HG02610 (cell line): ENCODE data around the gene DCP1B.

Source experiments
- ATAC-seq: cut with Tn5 transposase; IDR thresholded peaks from one replicate; pipeline ENCODE4 v1.9.1; 2021; ENCODE audit warnings: mild to moderate bottlenecking, moderate library complexity; ENCODE audit not compliant: unreplicated experiment

Gene DCP1B

GRCh38 chr12:1920971-1921370 is 83.3 kb downstream of the DCP1B start:
- ATAC-seq, result no peak

- ATAC-seq, result no peak
These were observed 83.8 kb downstream of the DCP1B start for GRCh38 chr12:1920436-1920835.

- no peak for ATAC-seq
These were observed 84.5 kb downstream of the DCP1B start for GRCh38 chr12:1919763-1920162.

GRCh38 chr12:1919284-1919683 is 85.0 kb downstream of the DCP1B start:
- no peak for ATAC-seq

DNA sequence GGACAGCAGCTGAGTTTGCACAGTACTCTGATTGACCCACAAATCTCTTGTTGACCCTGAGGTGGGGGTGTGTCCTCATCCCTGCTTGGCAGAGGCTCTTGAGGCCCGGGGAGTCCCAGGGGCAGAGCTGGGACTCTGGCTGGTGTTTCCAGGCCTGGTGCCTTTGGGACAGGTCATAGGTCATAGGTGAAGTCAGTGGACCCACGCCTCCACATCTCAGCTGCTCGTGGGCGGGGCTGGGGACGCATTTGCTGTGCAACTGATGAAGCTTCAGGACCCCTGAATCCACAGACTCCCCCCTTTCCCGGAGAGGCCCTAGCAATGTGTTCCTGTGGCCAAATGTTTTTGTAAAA is 85.4 kb downstream of the DCP1B start:
- no peak for ATAC-seq

- ATAC-seq, result no peak
These were observed 86.0 kb downstream of the DCP1B start, which contains the start of gene CACNA2D4 for GRCh38 chr12:1918081-1918883. TSS of gene CACNA2D4 (minus strand) at chr12:1918652. CDS start at chr12:1918473, 179 bp downstream.

- no peak for ATAC-seq
These were observed 86.8 kb downstream of the DCP1B start for GRCh38 chr12:1917172-1918070.

DNA sequence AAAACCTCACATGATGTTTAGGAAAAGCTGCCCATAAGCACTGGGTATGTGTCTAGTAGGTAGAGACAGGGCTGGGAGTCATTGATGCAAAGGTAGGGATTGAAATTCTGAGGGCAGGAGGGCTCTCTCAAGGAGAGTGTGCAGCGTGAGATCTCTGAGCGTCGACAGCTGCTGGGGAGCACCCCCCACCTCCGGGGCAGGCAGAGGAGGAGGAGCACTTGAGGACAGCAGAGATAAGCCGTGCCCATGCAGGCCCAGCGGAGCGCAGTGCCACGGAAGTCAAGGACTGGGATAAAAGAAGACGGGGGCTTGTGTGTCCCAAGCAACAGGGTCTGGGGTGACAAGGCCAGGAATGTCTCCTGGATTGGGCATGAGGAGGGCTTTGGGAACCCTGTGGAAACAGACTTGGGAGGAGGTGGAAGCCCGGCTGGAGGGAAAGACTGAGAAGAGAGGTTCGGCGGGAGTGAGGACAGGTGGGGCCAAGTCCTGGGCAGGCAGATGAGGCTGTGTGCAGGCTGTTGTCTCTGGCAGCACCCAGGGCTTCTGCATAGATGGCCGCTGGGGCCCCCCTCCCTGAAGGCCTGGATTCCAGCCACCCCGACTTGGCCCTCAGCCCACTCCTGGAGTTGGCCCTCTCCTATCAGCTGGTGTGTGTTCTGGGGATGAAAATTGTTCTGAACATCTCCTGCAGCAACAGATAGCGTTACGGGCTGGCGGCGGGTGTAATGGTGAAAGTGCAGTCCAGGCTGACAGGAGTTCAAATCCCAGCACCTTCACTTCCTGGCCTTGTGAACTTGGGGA is 87.7 kb downstream of the DCP1B start:
- ATAC-seq, result no peak

DNA sequence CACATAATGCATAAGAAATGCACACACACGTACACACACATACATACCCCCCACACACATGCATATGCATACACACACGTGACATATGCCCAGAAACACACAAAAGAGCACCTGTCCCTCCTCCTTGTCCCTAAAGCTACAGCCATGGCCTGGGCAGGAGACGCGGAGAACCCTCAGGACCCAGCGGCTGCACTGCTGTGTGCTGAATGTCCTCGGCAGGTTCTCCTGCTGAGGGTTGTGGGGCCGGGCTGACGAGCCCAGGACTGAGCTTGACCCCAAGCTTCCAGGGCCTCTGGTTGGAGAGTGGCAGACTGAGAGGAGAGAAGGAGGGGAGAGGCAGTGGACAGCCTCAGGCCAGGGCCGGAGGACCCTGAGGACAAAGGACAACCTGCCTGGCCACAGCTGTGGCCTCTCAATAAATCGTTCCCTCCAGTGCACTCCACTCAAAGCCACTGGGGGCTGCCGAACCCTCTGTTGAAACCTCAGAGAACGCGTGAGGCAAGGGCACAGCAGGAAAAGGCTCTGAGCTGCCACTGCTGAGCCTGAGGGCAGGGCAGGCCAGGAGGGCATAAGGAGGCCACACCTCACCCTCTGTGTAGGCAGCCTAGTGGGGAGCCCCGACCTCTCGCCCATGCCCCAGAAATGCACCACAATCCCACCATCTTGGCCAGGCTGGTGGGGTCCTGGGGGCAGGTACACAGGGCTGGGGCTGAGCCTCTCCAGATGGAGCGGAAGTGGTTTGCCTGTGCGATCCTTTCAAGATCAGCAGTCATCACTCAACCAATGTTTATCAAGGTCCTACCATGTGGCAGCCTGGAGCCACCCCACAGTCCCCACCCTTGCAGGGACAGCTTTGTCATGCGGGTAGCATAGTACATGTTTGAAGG is 88.9 kb downstream of the DCP1B start:
- ATAC-seq, result no peak

DNA sequence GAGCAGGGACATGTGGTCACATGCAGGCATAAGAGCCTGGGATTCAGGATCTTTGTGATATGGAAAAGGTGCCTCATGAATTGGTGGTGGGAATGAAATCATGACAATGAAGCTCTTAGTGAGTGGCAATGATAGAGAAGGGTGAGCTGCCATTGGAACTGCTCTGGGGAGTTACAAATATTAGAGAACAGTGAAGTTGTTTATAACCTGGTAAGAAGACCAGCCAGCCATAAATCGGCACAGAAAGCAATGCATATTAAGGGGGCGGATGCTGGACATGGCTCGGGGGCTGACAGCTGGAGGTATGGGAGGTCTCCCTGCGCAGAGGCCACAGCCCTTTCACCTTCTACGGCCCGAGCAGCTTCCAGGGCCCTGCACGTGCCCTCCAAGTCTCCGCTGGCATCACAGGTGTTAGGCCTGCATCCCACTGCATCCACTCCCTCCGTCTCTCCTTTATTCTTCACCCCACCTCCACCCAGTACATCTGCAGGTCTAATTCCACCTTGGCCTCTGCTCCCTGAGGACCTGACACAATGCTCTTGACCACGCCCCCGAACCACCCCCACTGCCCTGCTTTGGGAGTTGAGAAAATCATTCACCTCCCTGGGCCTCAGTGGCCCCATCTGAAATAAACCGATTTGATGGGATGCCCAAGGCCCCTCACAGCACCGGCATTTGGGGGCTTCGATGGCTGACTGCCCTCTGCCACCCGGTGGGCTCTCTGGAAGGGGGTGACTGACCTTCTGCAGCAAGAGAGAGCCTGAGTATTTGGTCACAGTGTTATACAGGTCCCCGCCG is 89.9 kb downstream of the DCP1B start:
- ATAC-seq, result no peak

DNA sequence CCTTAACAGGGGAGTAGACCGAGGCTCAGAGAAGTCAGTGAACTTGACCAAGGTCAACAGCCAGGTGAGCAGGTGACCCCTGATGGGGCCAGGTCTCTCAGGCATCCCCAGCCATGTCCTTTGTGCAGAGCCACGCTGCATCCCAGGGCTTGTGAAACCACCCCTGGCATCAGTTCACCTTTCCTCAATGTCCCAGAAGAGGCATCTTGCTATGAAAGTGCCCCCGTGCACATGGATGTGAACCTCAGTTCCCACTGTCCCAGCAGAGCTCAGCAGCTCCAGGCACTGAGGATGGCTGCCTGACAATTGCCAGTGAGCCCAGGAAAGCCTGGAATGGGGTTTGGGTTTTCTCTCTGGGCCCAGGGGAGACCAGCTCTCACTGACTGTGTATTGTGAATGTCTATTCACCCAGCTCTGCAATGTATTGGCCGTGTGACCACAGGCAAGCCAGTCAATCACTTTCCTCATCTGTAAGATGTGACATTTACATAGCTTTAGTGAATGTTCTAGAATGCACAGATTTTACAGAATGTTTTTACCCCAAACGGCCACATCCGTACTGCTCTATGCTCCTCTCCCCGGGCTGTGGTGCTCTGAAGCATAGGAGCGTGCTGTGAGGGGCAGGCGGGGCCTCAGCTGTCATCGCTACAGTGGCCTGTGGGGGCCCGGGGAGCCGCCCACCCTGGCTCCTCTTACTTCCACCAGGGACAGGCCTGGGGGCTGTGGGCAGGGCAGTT is 90.7 kb downstream of the DCP1B start:
- no peak for ATAC-seq

DNA sequence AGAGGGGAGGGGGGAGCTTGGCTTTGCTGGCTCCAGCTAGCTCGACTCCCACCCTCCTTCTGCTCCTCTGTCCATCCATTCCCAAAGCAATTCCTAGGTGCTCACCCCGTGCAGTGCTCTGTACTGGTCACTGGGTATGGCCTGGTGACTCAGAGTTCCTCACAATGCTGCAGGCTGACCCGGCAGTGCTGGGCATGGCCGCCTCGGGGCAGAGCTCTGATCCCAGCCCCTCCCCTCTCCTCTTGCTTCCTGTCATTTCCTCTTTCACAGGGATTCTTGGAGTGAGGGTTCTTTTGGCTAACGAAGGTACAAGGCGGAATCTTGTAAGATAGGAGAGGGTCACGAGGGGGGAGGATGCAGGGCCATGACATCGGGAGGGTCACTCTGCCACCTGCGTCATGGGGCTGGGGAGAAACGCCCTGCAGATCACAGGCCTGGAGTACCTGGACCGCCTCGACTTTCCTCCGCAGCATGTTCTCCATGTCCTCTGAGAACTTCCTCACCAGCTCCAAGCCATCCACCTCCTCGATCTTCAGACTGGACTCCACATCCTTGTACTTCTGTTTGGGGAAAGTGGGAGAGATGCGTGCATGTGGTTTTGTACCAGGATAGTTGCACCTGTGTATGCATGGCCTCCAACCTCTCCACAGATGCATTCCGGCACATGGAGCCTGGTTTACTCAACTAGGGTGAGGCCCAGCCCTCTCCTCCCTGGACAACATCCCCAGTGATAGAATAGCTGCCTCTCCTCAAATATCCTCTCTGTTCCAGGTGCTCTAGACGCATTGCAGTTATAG is 91.5 kb downstream of the DCP1B start:
- no peak for ATAC-seq

DNA sequence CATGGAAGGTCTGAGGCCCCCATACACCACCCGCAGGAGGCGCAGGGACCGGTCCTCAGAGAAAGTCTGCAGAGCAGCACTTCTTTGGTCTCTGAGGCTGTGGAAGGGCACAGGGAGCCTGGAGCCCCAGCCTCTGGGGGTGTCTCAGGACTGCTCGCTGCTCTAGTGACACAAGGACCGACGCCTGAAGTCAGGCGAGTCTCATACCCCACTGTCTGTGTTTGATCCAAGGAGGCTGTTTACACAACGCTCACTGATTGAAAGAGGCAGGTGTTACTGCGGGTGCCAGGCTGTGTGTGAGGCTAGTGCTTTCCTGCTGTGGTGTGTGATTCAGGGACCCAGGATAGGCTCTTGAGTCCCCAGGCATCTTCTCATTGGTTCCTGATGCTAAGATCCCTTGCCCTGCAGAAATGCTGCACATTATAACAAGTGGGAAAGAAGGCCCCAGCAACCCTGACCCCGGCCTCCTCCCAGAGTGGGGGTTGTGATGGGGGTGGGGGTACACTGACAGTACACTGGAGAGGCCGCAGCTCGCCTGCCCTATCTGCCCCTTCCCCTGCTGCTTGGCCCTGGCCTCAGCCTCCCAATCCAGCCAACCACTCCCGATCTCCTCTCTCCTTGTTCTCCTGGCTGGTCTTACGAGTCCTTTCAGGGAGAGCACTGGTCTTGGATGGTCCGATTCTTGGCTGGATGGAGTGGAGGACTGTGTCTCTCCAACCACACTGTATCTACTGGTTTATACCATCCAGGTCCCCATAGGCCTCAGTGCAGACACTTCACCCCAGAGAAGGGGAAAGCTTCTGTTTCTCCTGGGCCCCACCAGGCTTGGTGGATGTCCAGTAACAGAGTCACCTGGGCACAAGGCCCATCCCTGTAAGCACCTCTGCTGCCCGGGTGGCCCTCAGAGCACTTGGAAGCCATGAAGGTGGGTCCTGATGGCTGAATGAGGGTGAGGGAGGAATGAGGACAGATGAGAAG is 92.4 kb downstream of the DCP1B start:
- no peak for ATAC-seq

DNA sequence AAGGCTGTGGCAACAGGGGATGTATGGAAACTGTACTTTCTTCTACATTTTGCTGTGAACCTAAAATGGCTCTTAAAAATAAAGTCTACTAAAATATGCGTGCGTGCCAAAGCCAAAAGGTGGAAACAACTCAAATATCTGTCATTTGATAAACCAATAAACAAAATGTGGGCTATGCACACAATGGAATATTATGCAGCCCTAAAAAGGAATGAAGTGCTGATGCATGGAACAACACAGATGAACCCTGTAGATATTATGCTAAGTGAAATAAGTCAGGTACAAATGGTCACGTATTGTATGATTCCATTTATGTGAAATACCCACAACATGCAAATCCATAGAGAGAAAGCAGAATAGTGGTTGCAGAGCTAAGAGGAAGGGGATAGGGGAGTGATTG is 93.8 kb downstream of the DCP1B start:
- no peak for ATAC-seq

GRCh38 chr12:1908758-1909157 is 95.5 kb downstream of the DCP1B start:
- ATAC-seq, result no peak

- ATAC-seq, result no peak
These were observed 96.3 kb downstream of the DCP1B start for GRCh38 chr12:1907652-1908611.
